ENCODE results near the gene NR3C1. TPM values are rescaled to one million over a fixed set of nuclear protein-coding genes. Genes with fewer than 3 reads are reported as not detected.

NR3C1 gene
- total RNA-seq, 4 donors from 2014 or later = 55.1 to 134 (median 87.3) TPM

- intact Hi-C loops (cut with DNase I; ENCODE audit: low total_unique reads) = no loop called here
- DNase-seq = no peak
- H3K27ac ChIP-seq = no peak overlapping the region
Measured at GRCh38 chr5:143262393-143263174, 140.9 kb downstream of the NR3C1 start.

GRCh38 chr5:143261748-143262392, 141.6 kb downstream of the NR3C1 start:
- Histone ChIP-seq H3K4me1 (no peaks in the 10 kb centered on the region), H3K9me3 (no peaks in the 10 kb centered on the region), H3K36me3 (no peaks in the 10 kb centered on the region), H3K4me3 (no peak overlapping the region), H3K27me3 (no peaks in the 10 kb centered on the region), H3K27ac (no peak overlapping the region)
- TF ChIP-seq CTCF (IDR thresholded peaks at IDR 0.05) (no peak), POLR2A (IDR thresholded peaks at IDR 0.05) (no peak)
- intact Hi-C loops (cut with DNase I; ENCODE audit: low total_unique reads) = no loop called here
- no peak for DNase-seq

More at GRCh38 chr5:143262393-143263174, 140.9 kb downstream of the NR3C1 start:
- H3K4me1 ChIP-seq = no peaks in the 10 kb centered on the region
- no peaks in the 10 kb centered on the region for H3K9me3 ChIP-seq
- no peaks in the 10 kb centered on the region for H3K27me3 ChIP-seq
- no peak overlapping the region for H3K4me3 ChIP-seq
- no peak for TF ChIP-seq POLR2A (IDR thresholded peaks at IDR 0.05)
- H3K36me3 ChIP-seq = no peaks in the 10 kb centered on the region

GRCh38 chr5:143259254-143259605, 144.3 kb downstream of the NR3C1 start:
- no peaks in the 10 kb centered on the region for H3K36me3 ChIP-seq
- H3K27ac ChIP-seq = no peak overlapping the region
- no peak overlapping the region for H3K4me3 ChIP-seq
- no peak for DNase-seq
- no peaks in the 10 kb centered on the region for H3K4me1 ChIP-seq
- no peaks in the 10 kb centered on the region for H3K9me3 ChIP-seq
- intact Hi-C loops (cut with DNase I; ENCODE audit: low total_unique reads) = no loop called here
- H3K27me3 ChIP-seq = no peaks in the 10 kb centered on the region
- TF ChIP-seq POLR2A (IDR thresholded peaks at IDR 0.05) (no peak), CTCF (IDR thresholded peaks at IDR 0.05) (no peak)

GRCh38 chr5:143258559-143259253, 144.8 kb downstream of the NR3C1 start:
- DNase-seq = no peak
- no peak overlapping the region for H3K4me3 ChIP-seq
- no peak overlapping the region for H3K27ac ChIP-seq
- no peak for TF ChIP-seq POLR2A (IDR thresholded peaks at IDR 0.05)
- TF ChIP-seq CTCF (IDR thresholded peaks at IDR 0.05) = no peak
- H3K4me1 ChIP-seq = no peaks in the 10 kb centered on the region
- intact Hi-C loops (cut with DNase I; ENCODE audit: low total_unique reads) = no loop called here
- no peaks in the 10 kb centered on the region for H3K9me3 ChIP-seq
- no peaks in the 10 kb centered on the region for H3K27me3 ChIP-seq
- no peaks in the 10 kb centered on the region for H3K36me3 ChIP-seq

GRCh38 chr5:143254819-143255218, 148.7 kb downstream of the NR3C1 start:
- Histone ChIP-seq H3K36me3 (no peaks in the 10 kb centered on the region), H3K4me1 (no peaks in the 10 kb centered on the region), H3K9me3 (no peaks in the 10 kb centered on the region), H3K4me3 (no peak overlapping the region), H3K27ac (no peak overlapping the region), H3K27me3 (no peaks in the 10 kb centered on the region)
- no peak for DNase-seq
- TF ChIP-seq CTCF (IDR thresholded peaks at IDR 0.05) (no peak), POLR2A (IDR thresholded peaks at IDR 0.05) (no peak)
- intact Hi-C loops (cut with DNase I; ENCODE audit: low total_unique reads) = no loop called here

All from uterus (tissue), 4 donors.